HepG2 (cell line): ENCODE measurements around the gene C18orf63. TPM values are rescaled to one million over a fixed set of nuclear protein-coding genes. Genes with fewer than 3 reads are reported as not detected.

ENCODE experiments used
- CBX1 ChIP-seq: IDR thresholded peaks from one replicate; pipeline ENCODE4 v1.6.1; 2016; ENCODE audit warnings: antibody characterized with exemption, low read depth
- CREB3 ChIP-seq: sonication (generic); formaldehyde crosslinking; IDR thresholded peaks from 2 replicates; pipeline ENCODE4 v1.5.0; 2020; ENCODE audit warnings: missing genetic modification reagents
- EP300 ChIP-seq, 3 experiments: sonication (generic) in 1 of 3; formaldehyde crosslinking in 1 of 3; IDR thresholded peaks; 2 replicates each; pipeline versions ENCODE4 v1.5.1 to v1.6.1; 2011 to 2020; ENCODE audit warnings: low read depth in 2 of 3, low read length in 2 of 3, borderline replicate concordance in 1 of 3, improper control_type of control experiment in 1 of 3, mild to moderate bottlenecking in 1 of 3, missing genetic modification reagents in 1 of 3, moderate library complexity in 1 of 3
- HDAC6 ChIP-seq: fragments of 200-600 bp; sonication (generic); IDR thresholded peaks from 2 replicates; pipeline ENCODE4 v1.7.0; 2017; ENCODE audit warnings: mild to moderate bottlenecking, antibody characterized with exemption, low read length, low read depth
- HIVEP1 ChIP-seq: sonication (generic); formaldehyde crosslinking; IDR thresholded peaks from 2 replicates; pipeline ENCODE4 v1.4.0; 2020; ENCODE audit warnings: mild to moderate bottlenecking, missing genetic modification reagents
- HOXD1 ChIP-seq: sonication (generic); formaldehyde crosslinking; IDR thresholded peaks from 2 replicates; pipeline ENCODE4 v1.5.0; 2020; ENCODE audit warnings: missing genetic modification reagents
- JARID2 ChIP-seq: sonication (generic); formaldehyde crosslinking; IDR thresholded peaks from 2 replicates; pipeline ENCODE4 v1.8.1; 2023; ENCODE audit warnings: missing genetic modification reagents, inconsistent platforms; ENCODE audit not compliant: insufficient replicate concordance
- KLF16 ChIP-seq, 2 experiments: sonication (generic) in 1 of 2; formaldehyde crosslinking in 1 of 2; IDR thresholded peaks; 2 replicates each; pipeline versions ENCODE4 v1.6.1 to v1.8.0; 2016 to 2023; ENCODE audit warnings: missing genetic modification reagents in 2 of 2, missing compliant biosample characterization in 1 of 2
- MAF1 ChIP-seq: sonication (generic); formaldehyde crosslinking; IDR thresholded peaks from 2 replicates; pipeline ENCODE4 v1.5.0; 2020; ENCODE audit warnings: missing genetic modification reagents, borderline replicate concordance
- MEIS2 ChIP-seq: sonication (generic); formaldehyde crosslinking; IDR thresholded peaks from 2 replicates; pipeline ENCODE4 v1.9.0; 2021; ENCODE audit warnings: mild to moderate bottlenecking, missing genetic modification reagents
- NFE2L1 ChIP-seq: sonication (generic); formaldehyde crosslinking; IDR thresholded peaks from 2 replicates; pipeline ENCODE4 v1.4.0; 2020; ENCODE audit warnings: missing genetic modification reagents, mild to moderate bottlenecking, borderline replicate concordance
- NRL ChIP-seq: sonication (generic); formaldehyde crosslinking; IDR thresholded peaks from 2 replicates; pipeline ENCODE4 v1.5.0; 2020; ENCODE audit warnings: missing genetic modification reagents, mild to moderate bottlenecking, moderate library complexity, borderline replicate concordance
- PHB2 ChIP-seq: fragments of 450-650 bp; IDR thresholded peaks from 2 replicates; pipeline ENCODE4 v1.6.1; 2018; ENCODE audit not compliant: partially characterized antibody
- RBFOX2 ChIP-seq: fragments of 200-400 bp; formaldehyde crosslinking; IDR thresholded peaks from 2 replicates; pipeline ENCODE4 v1.6.1; 2017; ENCODE audit warnings: low read depth, mild to moderate bottlenecking, low read length
- SAP130 ChIP-seq: IDR thresholded peaks from 2 replicates; pipeline ENCODE4 v1.6.1; 2016; ENCODE audit warnings: low read depth
- SKIL ChIP-seq: sonication (generic); formaldehyde crosslinking; IDR thresholded peaks from 2 replicates; pipeline ENCODE4 v1.8.0; 2022; ENCODE audit warnings: missing genetic modification reagents, mild to moderate bottlenecking, moderate library complexity, borderline replicate concordance
- TFDP1 ChIP-seq: IDR thresholded peaks from 2 replicates; pipeline ENCODE4 v1.6.1; 2016; ENCODE audit warnings: missing compliant biosample characterization, missing genetic modification reagents, borderline replicate concordance
- TMF1 ChIP-seq: sonication (generic); formaldehyde crosslinking; IDR thresholded peaks from 2 replicates; pipeline ENCODE4 v1.8.1; 2022; ENCODE audit warnings: low read depth, missing genetic modification reagents
- ZBTB42 ChIP-seq: sonication (generic); formaldehyde crosslinking; IDR thresholded peaks from 2 replicates; pipeline ENCODE4 v1.5.0; 2020; ENCODE audit warnings: mild to moderate bottlenecking, missing genetic modification reagents
- ZNF230 ChIP-seq: sonication (generic); formaldehyde crosslinking; IDR thresholded peaks from 2 replicates; pipeline ENCODE4 v1.4.0; 2020; ENCODE audit warnings: mild to moderate bottlenecking, missing genetic modification reagents
- ZNF546 ChIP-seq: sonication (generic); formaldehyde crosslinking; conservative IDR thresholded peaks from 2 replicates; pipeline ENCODE4 v1.8.1; 2023; ENCODE audit warnings: mild to moderate bottlenecking, missing genetic modification reagents
- ZNF564 ChIP-seq: sonication (generic); formaldehyde crosslinking; IDR thresholded peaks from 2 replicates; pipeline ENCODE4 v1.8.1; 2023; ENCODE audit warnings: mild to moderate bottlenecking, missing genetic modification reagents
- ZNF790 ChIP-seq: sonication (generic); formaldehyde crosslinking; IDR thresholded peaks from 2 replicates; pipeline ENCODE4 v1.8.0; 2022; ENCODE audit warnings: missing genetic modification reagents, mild to moderate bottlenecking, borderline replicate concordance
- polyA plus RNA-seq, 8 experiments: library from polyadenylated mRNA; depleted of rRNA in 3 of 8; stranded (reverse) in 7 of 8; unstranded in 1 of 8; fragments of >200 nt; fragmentation: Illumina TruSeq in 4 of 8; extraction: Trizol in 4 of 8; gene quantifications; 2 replicates each; pipeline versions ENCODE4 v1.2.1 to v1.2.3, GENCODE V29; 2011 to 2016; ENCODE audit warnings: low read depth in 4 of 8, missing spikeins in 1 of 8, mixed read lengths in 1 of 8; ENCODE audit not compliant: insufficient read depth in 1 of 8
- total RNA-seq, 5 experiments: library from RNA; depleted of rRNA; stranded (reverse); fragments of >200 nt; fragmentation: Illumina TruSeq; extraction: Trizol; gene quantifications; 2 replicates each; pipeline ENCODE4 v1.2.3, GENCODE V29; 2016; ENCODE audit warnings: low read depth in 1 of 5
- TF ChIP-seq, protein P1 (sequence below): sonication (generic); formaldehyde crosslinking; IDR thresholded peaks from 2 replicates; pipeline ENCODE4 v1.4.0; 2020; ENCODE audit warnings: missing genetic modification reagents

Gene C18orf63
- total and polyA plus RNA-seq, 2 of the 13 experiments (the other 11 are each of a cell fraction or from before 2014, with no cell fraction given): 0.01 TPM; not detected in 1

GRCh38 chr18:74290794-74291471, 24.7 kb upstream of the C18orf63 start (continued):
- TF ChIP-seq EP300 (IDR thresholded peaks at IDR 0.05; ENCODE audit: low read depth in 2 of 2, low read length in 2 of 2): no peak
- TF ChIP-seq EP300 (CRISPR knock-in tag; IDR thresholded peaks at IDR 0.05; ENCODE audit: borderline replicate concordance): no peak
- peak; percentile 50; the same call in 1 of the 2 replicates for TF ChIP-seq RBFOX2
- no peak for TF ChIP-seq CREB3 (CRISPR knock-in tag)
- TF ChIP-seq PHB2: no peak
- TF ChIP-seq HDAC6: no peak
- TF ChIP-seq HIVEP1 (CRISPR knock-in tag): 0 out of 2 replicates have a peak, but pooled peaks have one; percentile 32
- TF ChIP-seq TMF1 (CRISPR knock-in tag): no peak
- TF ChIP-seq CBX1: no peak
- no peak for TF ChIP-seq MAF1 (CRISPR knock-in tag)
- TF ChIP-seq ZBTB42: no peak
- no peak for TF ChIP-seq ZNF790 (CRISPR knock-in tag)
- TF ChIP-seq KLF16 (CRISPR knock-in tag; IDR thresholded peaks at IDR 0.05): no peak
- TF ChIP-seq JARID2 (CRISPR knock-in tag): no peak
- TF ChIP-seq TFDP1: peak; percentile 46; the same call in 1 of the 2 replicates
- TF ChIP-seq, protein P1, sequence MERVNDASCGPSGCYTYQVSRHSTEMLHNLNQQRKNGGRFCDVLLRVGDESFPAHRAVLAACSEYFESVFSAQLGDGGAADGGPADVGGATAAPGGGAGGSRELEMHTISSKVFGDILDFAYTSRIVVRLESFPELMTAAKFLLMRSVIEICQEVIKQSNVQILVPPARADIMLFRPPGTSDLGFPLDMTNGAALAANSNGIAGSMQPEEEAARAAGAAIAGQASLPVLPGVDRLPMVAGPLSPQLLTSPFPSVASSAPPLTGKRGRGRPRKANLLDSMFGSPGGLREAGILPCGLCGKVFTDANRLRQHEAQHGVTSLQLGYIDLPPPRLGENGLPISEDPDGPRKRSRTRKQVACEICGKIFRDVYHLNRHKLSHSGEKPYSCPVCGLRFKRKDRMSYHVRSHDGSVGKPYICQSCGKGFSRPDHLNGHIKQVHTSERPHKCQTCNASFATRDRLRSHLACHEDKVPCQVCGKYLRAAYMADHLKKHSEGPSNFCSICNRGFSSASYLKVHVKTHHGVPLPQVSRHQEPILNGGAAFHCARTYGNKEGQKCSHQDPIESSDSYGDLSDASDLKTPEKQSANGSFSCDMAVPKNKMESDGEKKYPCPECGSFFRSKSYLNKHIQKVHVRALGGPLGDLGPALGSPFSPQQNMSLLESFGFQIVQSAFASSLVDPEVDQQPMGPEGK (CRISPR knock-in tag): no peak
- 0 out of 2 replicates have a peak, but pooled peaks have one; percentile 28 for TF ChIP-seq NRL (CRISPR knock-in tag)
- TF ChIP-seq ZNF230 (CRISPR knock-in tag): peak; percentile 47; the same call in 1 of the 2 replicates
- TF ChIP-seq HOXD1: no peak
- no peak for TF ChIP-seq NFE2L1 (CRISPR knock-in tag)
- no peak for TF ChIP-seq ZNF546 (CRISPR knock-in tag)
- TF ChIP-seq SKIL (CRISPR knock-in tag): no peak
- peak; percentile 58 for TF ChIP-seq SAP130 (CRISPR knock-in tag)
- 0 out of 2 replicates have a peak, but pooled peaks have one; percentile 31 for TF ChIP-seq ZNF564 (CRISPR knock-in tag)
- peak; percentile 41; the same call in 1 of the 2 replicates for TF ChIP-seq MEIS2
